K562 (cell line): ENCODE data around the gene PRXL2B. TPM values are rescaled to one million over a fixed set of nuclear protein-coding genes. Genes with fewer than 3 reads are reported as not detected.

Experiments used
- BRF1 ChIP-seq: IDR thresholded peaks from 3 replicates; pipeline ENCODE4 v1.6.1; 2011; ENCODE audit warnings: borderline replicate concordance, mild to moderate bottlenecking; ENCODE audit not compliant: insufficient read length; ENCODE audit errors: extremely low read depth
- HDAC6 ChIP-seq: IDR thresholded peaks from 2 replicates; pipeline ENCODE4 v1.6.1; 2012; ENCODE audit warnings: low read depth, mild to moderate bottlenecking, control low read depth, inconsistent platforms, low read length, moderate library complexity
- MIER1 ChIP-seq: fragments of 450-650 bp; IDR thresholded peaks from 2 replicates; pipeline ENCODE4 v1.6.1; 2016; ENCODE audit warnings: antibody characterized with exemption, mild to moderate bottlenecking, low read depth
- MLLT1 ChIP-seq, 2 experiments: fragments of 450-650 bp; IDR thresholded peaks; 2 replicates each; pipeline ENCODE4 v1.6.1; 2016
- PHF20 ChIP-seq: fragments of 450-650 bp; IDR thresholded peaks from 2 replicates; pipeline ENCODE4 v1.6.1; 2018; ENCODE audit not compliant: partially characterized antibody
- SETDB1 ChIP-seq: IDR thresholded peaks from one replicate; pipeline ENCODE4 v1.6.1; 2012; ENCODE audit warnings: low read length, control low read depth, inconsistent platforms
- VEZF1 ChIP-seq: fragments of 200-800 bp; sonication (Bioruptor generic); IDR thresholded peaks from 2 replicates; pipeline ENCODE4 v1.6.1; 2017; ENCODE audit warnings: missing genetic modification characterization, missing compliant biosample characterization
- ZBTB1 ChIP-seq: sonication (generic); formaldehyde crosslinking; IDR thresholded peaks from 2 replicates; pipeline ENCODE4 v1.8.1; 2023; ENCODE audit warnings: missing genetic modification reagents, low read depth, mild to moderate bottlenecking, borderline replicate concordance
- ZBTB11 ChIP-seq, 3 experiments: fragments of 200-800 bp in 1 of 3; fragments of 250-450 bp in 1 of 3; fragments of 450-650 bp in 1 of 3; sonication (Bioruptor Pico) in 1 of 3; sonication (Bioruptor generic) in 1 of 3; formaldehyde crosslinking in 1 of 3; IDR thresholded peaks; 2 replicates each; pipeline versions ENCODE4 v1.6.1 to v1.8.0; 2016 to 2022; ENCODE audit warnings: mild to moderate bottlenecking in 2 of 3, missing genetic modification characterization in 2 of 3, missing compliant biosample characterization in 1 of 3, moderate library complexity in 1 of 3
- ZBTB7A ChIP-seq: IDR thresholded peaks from 2 replicates; pipeline ENCODE4 v1.6.1; 2011; ENCODE audit warnings: low read depth, mild to moderate bottlenecking, low read length, moderate library complexity, borderline replicate concordance; ENCODE audit not compliant: control insufficient read depth
- ZNF12 ChIP-seq: sonication (generic); formaldehyde crosslinking; IDR thresholded peaks from 2 replicates; pipeline ENCODE4 v1.4.0; 2020; ENCODE audit warnings: mild to moderate bottlenecking, missing genetic modification reagents
- ZNF263 ChIP-seq: sonication (generic); formaldehyde crosslinking; IDR thresholded peaks from 2 replicates; pipeline ENCODE4 v1.8.0; 2022; ENCODE audit warnings: mild to moderate bottlenecking, missing genetic modification reagents, borderline replicate concordance
- ZNF282 ChIP-seq: sonication (generic); formaldehyde crosslinking; IDR thresholded peaks from 2 replicates; pipeline ENCODE4 v1.8.1; 2023; ENCODE audit warnings: missing genetic modification reagents
- polyA plus RNA-seq, 8 experiments: library from polyadenylated mRNA; depleted of rRNA in 4 of 8; stranded (reverse) in 5 of 8; unstranded in 3 of 8; fragments of >200 nt; fragmentation: Nextera tagmentation in 2 of 8; fragmentation: Illumina TruSeq in 1 of 8; extraction: Ambion mirVana in 2 of 8; extraction: Trizol in 1 of 8; gene quantifications; 2 replicates each; pipeline versions ENCODE4 v1.2.1 to v1.2.3, GENCODE V29; 2011 to 2014; ENCODE audit warnings: inconsistent platforms in 1 of 8, missing spikeins in 1 of 8
- total RNA-seq, 7 experiments: library from RNA; depleted of rRNA in 6 of 7; stranded (reverse); fragments of >200 nt in 6 of 7; fragmentation: Illumina TruSeq in 2 of 7; extraction: Trizol in 2 of 7; gene quantifications; 2 replicates each; pipeline versions ENCODE4 v1.2.1 to v1.2.3, GENCODE V29; 2011 to 2021; ENCODE audit warnings: low replicate concordance in 1 of 7
- TF ChIP-seq, protein P1 (sequence below): fragments of 250-450 bp; sonication (Bioruptor Pico); IDR thresholded peaks from 2 replicates; pipeline ENCODE4 v1.4.0; 2020; ENCODE audit warnings: mild to moderate bottlenecking, moderate library complexity, borderline replicate concordance

PRXL2B gene
- total and polyA plus RNA-seq, 9 of the 15 experiments (the other 6 are each of a cell fraction or from before 2014, with no cell fraction given), result 0.99 to 25.3 (median 11.8) TPM

- TF ChIP-seq ZBTB11 (CRISPR knock-in tag; IDR thresholded peaks at IDR 0.05) (no peak), ZBTB7A (0 out of 2 replicates have a peak, but pooled peaks have one; percentile 12), PHF20 (no peak), ZBTB1 (CRISPR knock-in tag) (no peak), SETDB1 (no peak), MLLT1 (IDR thresholded peaks at IDR 0.05) (no peak), VEZF1 (CRISPR knock-in tag) (peak; percentile 51; the same call in 1 of the 2 replicates), ZNF263 (CRISPR knock-in tag) (peak; percentile 87), ZNF282 (CRISPR knock-in tag) (no peak), HDAC6 (no peak), MIER1 (no peak), BRF1 (no peak), ZNF12 (no peak)
- TF ChIP-seq, protein P1, sequence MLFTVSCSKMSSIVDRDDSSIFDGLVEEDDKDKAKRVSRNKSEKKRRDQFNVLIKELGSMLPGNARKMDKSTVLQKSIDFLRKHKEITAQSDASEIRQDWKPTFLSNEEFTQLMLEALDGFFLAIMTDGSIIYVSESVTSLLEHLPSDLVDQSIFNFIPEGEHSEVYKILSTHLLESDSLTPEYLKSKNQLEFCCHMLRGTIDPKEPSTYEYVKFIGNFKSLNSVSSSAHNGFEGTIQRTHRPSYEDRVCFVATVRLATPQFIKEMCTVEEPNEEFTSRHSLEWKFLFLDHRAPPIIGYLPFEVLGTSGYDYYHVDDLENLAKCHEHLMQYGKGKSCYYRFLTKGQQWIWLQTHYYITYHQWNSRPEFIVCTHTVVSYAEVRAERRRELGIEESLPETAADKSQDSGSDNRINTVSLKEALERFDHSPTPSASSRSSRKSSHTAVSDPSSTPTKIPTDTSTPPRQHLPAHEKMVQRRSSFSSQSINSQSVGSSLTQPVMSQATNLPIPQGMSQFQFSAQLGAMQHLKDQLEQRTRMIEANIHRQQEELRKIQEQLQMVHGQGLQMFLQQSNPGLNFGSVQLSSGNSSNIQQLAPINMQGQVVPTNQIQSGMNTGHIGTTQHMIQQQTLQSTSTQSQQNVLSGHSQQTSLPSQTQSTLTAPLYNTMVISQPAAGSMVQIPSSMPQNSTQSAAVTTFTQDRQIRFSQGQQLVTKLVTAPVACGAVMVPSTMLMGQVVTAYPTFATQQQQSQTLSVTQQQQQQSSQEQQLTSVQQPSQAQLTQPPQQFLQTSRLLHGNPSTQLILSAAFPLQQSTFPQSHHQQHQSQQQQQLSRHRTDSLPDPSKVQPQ (CRISPR knock-in tag), result no peak
Observed at GRCh38 chr1:2597441-2598328, 11.1 kb downstream of the PRXL2B start (continued).
